DND-41 (cell line): ENCODE data around the gene ADARB2.

Source experiments
- EZH2 ChIP-seq: IDR thresholded peaks from 3 replicates; pipeline ENCODE4 v1.6.1; 2012; ENCODE audit warnings: borderline replicate concordance, low read depth, mild to moderate bottlenecking, moderate library complexity, low read length, inconsistent platforms; ENCODE audit not compliant: severe bottlenecking
- TF ChIP-seq, protein P1 (sequence below): IDR thresholded peaks from 2 replicates; pipeline ENCODE4 v1.5.1; 2012; ENCODE audit warnings: borderline replicate concordance, low read length, moderate library complexity, mild to moderate bottlenecking; ENCODE audit not compliant: poor library complexity, severe bottlenecking; ENCODE audit errors: extremely low read depth

DNA sequence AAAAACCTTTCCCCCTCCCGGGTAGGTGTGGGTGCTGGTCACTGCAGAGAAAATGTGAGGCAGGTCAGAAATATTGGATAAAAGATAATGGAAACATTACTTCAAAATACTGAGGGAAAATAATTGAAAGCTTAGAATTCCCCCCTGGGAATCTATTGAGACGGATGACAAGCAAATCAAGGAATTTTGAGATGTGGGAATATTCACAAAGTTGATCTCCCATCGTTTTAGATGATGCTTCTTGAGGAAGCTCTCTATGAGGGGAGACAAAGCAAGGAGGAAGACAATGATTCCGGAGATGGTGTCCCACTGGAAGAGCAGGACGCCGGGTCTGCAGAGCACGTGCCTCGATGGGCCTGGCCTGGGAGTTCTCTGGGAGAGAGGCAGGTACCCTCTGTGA is 470.2 kb downstream of the ADARB2 start:
- no peak for TF ChIP-seq EZH2
- TF ChIP-seq, protein P1, sequence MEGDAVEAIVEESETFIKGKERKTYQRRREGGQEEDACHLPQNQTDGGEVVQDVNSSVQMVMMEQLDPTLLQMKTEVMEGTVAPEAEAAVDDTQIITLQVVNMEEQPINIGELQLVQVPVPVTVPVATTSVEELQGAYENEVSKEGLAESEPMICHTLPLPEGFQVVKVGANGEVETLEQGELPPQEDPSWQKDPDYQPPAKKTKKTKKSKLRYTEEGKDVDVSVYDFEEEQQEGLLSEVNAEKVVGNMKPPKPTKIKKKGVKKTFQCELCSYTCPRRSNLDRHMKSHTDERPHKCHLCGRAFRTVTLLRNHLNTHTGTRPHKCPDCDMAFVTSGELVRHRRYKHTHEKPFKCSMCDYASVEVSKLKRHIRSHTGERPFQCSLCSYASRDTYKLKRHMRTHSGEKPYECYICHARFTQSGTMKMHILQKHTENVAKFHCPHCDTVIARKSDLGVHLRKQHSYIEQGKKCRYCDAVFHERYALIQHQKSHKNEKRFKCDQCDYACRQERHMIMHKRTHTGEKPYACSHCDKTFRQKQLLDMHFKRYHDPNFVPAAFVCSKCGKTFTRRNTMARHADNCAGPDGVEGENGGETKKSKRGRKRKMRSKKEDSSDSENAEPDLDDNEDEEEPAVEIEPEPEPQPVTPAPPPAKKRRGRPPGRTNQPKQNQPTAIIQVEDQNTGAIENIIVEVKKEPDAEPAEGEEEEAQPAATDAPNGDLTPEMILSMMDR, result no peak
